Heart left ventricle (tissue), 16 donors: Measurements from ENCODE around the gene ELAVL1. TPM values are rescaled to one million over a fixed set of nuclear protein-coding genes. Genes with fewer than 3 reads are reported as not detected.

ENCODE experiments used
- ATAC-seq, 4 donors: fragments of 200-7000 bp; cut with Tn5 transposase; one replicate each; pipeline ENCODE4 v1.9.1; 2020 to 2022; ENCODE audit warnings: moderate library complexity in 4 of 4, mild to moderate bottlenecking in 3 of 4, moderate number of reproducible peaks in 1 of 4
- DNase-seq, 5 donors: peaks; one replicate each; pipeline ENCODE4 v3.0.0-alpha.2; 2020
- H3K27ac ChIP-seq, 12 donors: fragments of 200-600 bp; sonication (generic) in 4 of 12; one replicate each; pipeline versions ENCODE4 v1.5.0 to v1.8.0; 2016 to 2022; ENCODE audit warnings: mild to moderate bottlenecking in 2 of 12
- H3K27me3 ChIP-seq, 9 donors: fragments of 200-600 bp; sonication (generic) in 2 of 9; one replicate each; pipeline versions ENCODE4 v1.5.1 to v1.8.0; 2016 to 2022; ENCODE audit warnings: mild to moderate bottlenecking in 3 of 9
- H3K36me3 ChIP-seq, 9 donors: fragments of 200-600 bp; sonication (generic) in 2 of 9; one replicate each; pipeline versions ENCODE4 v1.5.0 to v1.8.0; 2018 to 2022; ENCODE audit warnings: mild to moderate bottlenecking in 2 of 9
- H3K4me1 ChIP-seq, 12 donors: fragments of 200-600 bp; sonication (generic) in 4 of 12; one replicate each; pipeline versions ENCODE4 v1.5.0 to v1.8.0; 2016 to 2022; ENCODE audit warnings: mild to moderate bottlenecking in 3 of 12
- H3K4me3 ChIP-seq, 12 donors: fragments of 200-600 bp; sonication (generic) in 4 of 12; one replicate each; pipeline versions ENCODE4 v1.5.0 to v1.8.0; 2017 to 2022; ENCODE audit warnings: mild to moderate bottlenecking in 9 of 12, moderate library complexity in 4 of 12
- H3K9me3 ChIP-seq, 12 donors: fragments of 200-600 bp; sonication (generic) in 4 of 12; one replicate each; pipeline versions ENCODE4 v1.5.0 to v1.8.0; 2016 to 2022; ENCODE audit warnings: mild to moderate bottlenecking in 1 of 12
- POLR2A ChIP-seq, 2 donors: fragments of 450-650 bp; IDR thresholded peaks; one replicate each; pipeline ENCODE4 v1.6.1; 2017; ENCODE audit warnings: antibody characterized with exemption in 2 of 2, mild to moderate bottlenecking in 2 of 2, moderate library complexity in 2 of 2
- WGBS, 4 donors: extraction: QIAGEN DNeasy Blood & Tissue Kit in 2 of 4; methylation state at CpG; one replicate each; pipeline versions ENCODE4 v1.1.5 to v1.1.7; 2013 to 2018; 5-methylcytosine and 5-hydroxymethylcytosine counted together
- intact Hi-C, 10 donors: fragments of 100-400 bp; cut with DNase I; formaldehyde crosslinking; loops; one replicate each; pipeline versions ENCODE4 v1.11.1 to v1.14.2; 2022
- polyA plus RNA-seq, 2 donors: library from polyadenylated mRNA; stranded (reverse); fragments of 200-250 nt; gene quantifications; one replicate each; pipeline ENCODE4 v1.2.3, GENCODE V29; 2013
- total RNA-seq, 9 donors: library from RNA; depleted of rRNA in 2 of 9; stranded (reverse); fragments of >200 nt in 2 of 9; fragmentation: NEBNext Ultra II Directional in 3 of 9; extraction: Animal tissue kit (Norgen Biotek cat#: 25700) in 3 of 9; gene quantifications; one replicate each; pipeline versions ENCODE4 v1.1.0 to v1.2.4, GENCODE V29; 2016 to 2023
- TF ChIP-seq, protein P1 (sequence below), 12 donors: fragments of 200-600 bp; sonication (generic) in 4 of 12; IDR thresholded peaks; one replicate each; pipeline versions ENCODE4 v1.5.0 to v1.8.0; 2018 to 2022; ENCODE audit warnings: antibody characterized with exemption in 12 of 12, mild to moderate bottlenecking in 5 of 12
- donor health status: ischemic (EF 13 %, LVEDD 7.1; RV severe dilation, severe dysfunction).
- donor health status: healthy with polysubstance abuse.
- donor health status: DM: no; HTN: yes; CAD: no.
- donor health status: DM: no; HTN: no; CAD: no.
- donor health status: ischemic (EF 25% LVEDD 6.9; RV normal size, moderate dysfunction).
- donor health status: ischemic (EF 25% LVEDD 5.7; RV mildly dilated, moderate dysfunction).
- donor health status: healthy.
- donor health status: DM: yes; HTN: yes; CAD: no.
- donor health status: ischemic (EF 35%, LVEDD 5.7; RV mildly dilated, moderate dysfunction).
- donor health status: nonischemic (EF 11% LVEDD 7.7; RV severe dilation, severe dysfunction).
- donor health status: DM: yes; HTN: yes; CAD: no.
- donor health status: PGD.
- donor health status: ischemic (EF 29% LVEDD 5.4; RV normal size, mild dysfunction).
- donor health status: nonischemic (EF 23%, LVEDD 6.1; RV moderate dilation, normal function).

Gene ELAVL1
- total and polyA plus RNA-seq, 11 donors: 9.8 to 62.0 (median 52.6) TPM

DNA sequence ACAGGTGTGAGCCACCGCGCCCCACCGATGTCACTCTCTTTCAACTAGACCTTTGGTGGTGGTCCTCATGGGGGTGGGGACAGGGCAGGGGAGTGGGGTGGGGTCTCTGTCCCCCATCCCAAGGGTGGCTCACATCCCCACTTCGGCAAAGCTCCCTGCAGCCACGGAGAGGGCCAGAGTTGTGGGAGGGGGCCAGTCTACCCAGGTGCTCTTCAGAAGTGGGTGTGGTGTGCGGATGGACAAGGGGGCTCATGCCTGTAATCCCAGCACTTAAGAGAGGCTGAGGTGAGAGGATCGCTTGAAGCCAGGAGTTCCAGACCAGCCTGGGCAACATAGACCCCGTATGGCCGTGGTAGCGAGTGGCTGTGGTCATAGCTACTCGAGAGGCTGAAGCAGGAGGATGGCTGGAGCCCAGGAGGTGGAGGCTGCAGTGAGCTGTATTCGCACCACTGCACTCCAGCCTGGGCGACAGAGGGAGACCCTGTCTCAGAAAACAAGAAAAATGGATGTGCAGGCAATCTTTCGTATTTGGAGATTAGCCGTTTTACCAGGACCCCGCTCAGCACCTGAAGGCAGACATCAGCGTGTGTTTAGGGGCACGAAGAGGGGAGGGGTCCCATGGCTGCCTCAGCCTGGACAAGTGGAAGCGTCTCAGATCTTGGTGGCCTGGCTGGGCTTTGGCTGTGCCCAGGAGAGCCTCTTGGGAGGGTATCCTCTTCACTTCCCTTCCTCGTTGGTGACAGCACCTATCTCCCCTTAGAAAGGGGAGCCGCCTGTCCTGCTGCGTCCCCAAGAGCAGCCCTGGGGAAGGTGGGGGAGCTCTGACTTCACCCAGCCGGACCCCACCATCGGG lies 90.0 kb downstream of the ELAVL1 start:
- peaks cover 16 to 51% (median 33%) of the 10 kb centered on the region in 9 donors for H3K27me3 ChIP-seq
- no peak for TF ChIP-seq POLR2A (IDR thresholded peaks at IDR 0.05)
- TF ChIP-seq, protein P1, sequence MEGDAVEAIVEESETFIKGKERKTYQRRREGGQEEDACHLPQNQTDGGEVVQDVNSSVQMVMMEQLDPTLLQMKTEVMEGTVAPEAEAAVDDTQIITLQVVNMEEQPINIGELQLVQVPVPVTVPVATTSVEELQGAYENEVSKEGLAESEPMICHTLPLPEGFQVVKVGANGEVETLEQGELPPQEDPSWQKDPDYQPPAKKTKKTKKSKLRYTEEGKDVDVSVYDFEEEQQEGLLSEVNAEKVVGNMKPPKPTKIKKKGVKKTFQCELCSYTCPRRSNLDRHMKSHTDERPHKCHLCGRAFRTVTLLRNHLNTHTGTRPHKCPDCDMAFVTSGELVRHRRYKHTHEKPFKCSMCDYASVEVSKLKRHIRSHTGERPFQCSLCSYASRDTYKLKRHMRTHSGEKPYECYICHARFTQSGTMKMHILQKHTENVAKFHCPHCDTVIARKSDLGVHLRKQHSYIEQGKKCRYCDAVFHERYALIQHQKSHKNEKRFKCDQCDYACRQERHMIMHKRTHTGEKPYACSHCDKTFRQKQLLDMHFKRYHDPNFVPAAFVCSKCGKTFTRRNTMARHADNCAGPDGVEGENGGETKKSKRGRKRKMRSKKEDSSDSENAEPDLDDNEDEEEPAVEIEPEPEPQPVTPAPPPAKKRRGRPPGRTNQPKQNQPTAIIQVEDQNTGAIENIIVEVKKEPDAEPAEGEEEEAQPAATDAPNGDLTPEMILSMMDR (IDR thresholded peaks at IDR 0.05): no peak
- 49 to 60% (median 53%) methylated on average over 11 to 24 of the region's 24 CpGs for WGBS, 4 donors
- H3K4me3 ChIP-seq: peak overlapping the region in 5 of 12 donors; percentile 33 to 56 (median 41)
- no peaks in the 10 kb centered on the region for H3K9me3 ChIP-seq
- ATAC-seq: no peak
- H3K27ac ChIP-seq: no peak overlapping the region
- H3K4me1 ChIP-seq: peaks cover 0 to 51% (median 24%) of the 10 kb centered on the region in 12 donors
- intact Hi-C loops: no loop called here
- H3K36me3 ChIP-seq: peaks cover 8 to 28% (median 24%) of the 10 kb centered on the region in 9 donors
- DNase-seq: no peak

DNA sequence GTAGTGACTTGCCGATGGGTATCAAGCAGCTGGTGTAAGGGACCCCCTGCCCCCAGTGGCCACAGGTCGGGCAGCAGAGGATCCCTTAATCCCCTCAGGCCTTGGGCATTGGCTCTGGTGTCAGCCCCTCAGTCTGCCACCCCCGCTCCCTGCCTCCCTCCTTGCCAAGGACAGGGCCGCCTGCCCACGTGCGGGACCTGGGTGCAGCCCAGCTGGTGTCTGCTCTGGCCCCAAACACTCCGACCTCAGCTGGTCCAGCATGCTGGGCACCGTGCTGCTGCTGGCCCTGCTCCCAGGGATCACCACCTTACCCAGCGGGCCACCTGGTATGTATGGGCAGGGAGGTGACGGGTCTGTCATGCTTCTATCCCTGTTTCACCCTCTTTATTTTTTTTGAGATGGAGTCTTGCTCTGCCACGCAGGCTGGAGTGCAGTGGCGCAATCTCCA lies 90.8 kb downstream of the ELAVL1 start, which contains the start of gene TGFBR3L:
Gene TGFBR3L (plus strand): TSS at position 233 of the 448 bp plus-strand sequence.
- Histone ChIP-seq H3K36me3 (peaks cover 12 to 37% (median 30%) of the 10 kb centered on the region in 9 donors), H3K27ac (no peak within 1 kb of the TSS), H3K4me3 (no peak within 1 kb of the TSS), H3K9me3 (no peaks in the 10 kb centered on the region), H3K4me1 (peaks cover 0 to 47% (median 22%) of the 10 kb centered on the region in 12 donors), H3K27me3 (peaks cover 16 to 51% (median 33%) of the 10 kb centered on the region in 9 donors)
- ATAC-seq (peak in 1 of 4 donors; percentile 17), DNase-seq (peak in 2 of 5 donors; percentile 28 to 68)
- intact Hi-C loops: no loop called here
- TF ChIP-seq, protein P1 (IDR thresholded peaks at IDR 0.05): no peak
- no peak for TF ChIP-seq POLR2A (IDR thresholded peaks at IDR 0.05)
- WGBS, 4 donors: 34 to 58% (median 47%) methylated on average over 11 to 12 of the region's 12 CpGs

DNA sequence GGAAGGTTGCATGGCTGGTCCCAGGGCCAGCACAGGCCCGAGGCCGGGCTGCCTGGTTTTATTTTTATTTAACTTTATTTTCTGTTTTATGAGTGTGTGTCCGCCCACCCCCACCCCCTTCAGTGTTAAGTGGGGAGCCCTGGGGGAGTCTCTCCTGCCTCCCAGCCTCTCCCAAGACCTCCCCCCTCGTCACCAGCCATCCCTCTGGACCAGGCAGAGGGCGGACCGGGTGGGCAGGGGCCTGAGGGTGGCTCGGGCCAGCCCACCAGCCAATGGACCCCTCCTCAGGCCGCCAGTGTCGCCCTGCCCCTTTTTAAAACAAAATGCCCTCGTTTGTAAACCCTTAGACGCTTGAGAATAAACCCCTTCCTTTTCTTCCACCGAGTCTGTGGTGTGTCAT lies 91.3 kb downstream of the ELAVL1 start:
- intact Hi-C loops: no loop called here
- H3K4me1 ChIP-seq: peaks cover 0 to 46% (median 20%) of the 10 kb centered on the region in 12 donors
- no peak overlapping the region for H3K4me3 ChIP-seq
- H3K9me3 ChIP-seq: no peaks in the 10 kb centered on the region
- ATAC-seq: no peak
- WGBS, 4 donors: 60 to 75% (median 65%) methylated on average over 12 of the region's 12 CpGs
- peaks cover 16 to 47% (median 33%) of the 10 kb centered on the region in 9 donors for H3K27me3 ChIP-seq
- no peak for TF ChIP-seq POLR2A (IDR thresholded peaks at IDR 0.05)
- TF ChIP-seq, protein P1 (IDR thresholded peaks at IDR 0.05): no peak
- peaks cover 12 to 42% (median 32%) of the 10 kb centered on the region in 9 donors for H3K36me3 ChIP-seq
- no peak overlapping the region for H3K27ac ChIP-seq
- DNase-seq: peak in 1 of 5 donors; percentile 24

DNA sequence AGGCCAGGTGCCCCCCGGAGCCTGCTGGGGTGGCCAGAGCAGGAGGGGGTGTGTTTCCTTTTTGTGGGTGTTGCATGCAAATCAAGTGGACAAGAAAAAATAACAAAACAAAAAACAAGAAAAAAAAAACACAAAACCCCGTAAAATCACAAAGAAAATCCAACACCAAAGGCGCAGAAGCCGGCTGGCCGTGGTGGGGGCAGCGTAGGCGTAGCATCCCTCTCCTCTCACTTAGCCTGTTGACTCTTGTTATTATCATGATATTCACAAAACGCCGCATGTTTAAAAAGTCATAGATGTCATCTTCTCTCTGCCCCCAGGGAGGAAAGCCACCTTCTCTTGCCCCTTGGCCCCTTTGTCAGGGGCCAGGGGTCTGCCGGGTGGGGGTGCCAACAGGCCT lies 91.8 kb downstream of the ELAVL1 start:
- H3K4me3 ChIP-seq: no peak overlapping the region
- no peak for TF ChIP-seq POLR2A (IDR thresholded peaks at IDR 0.05)
- TF ChIP-seq, protein P1 (IDR thresholded peaks at IDR 0.05): no peak
- H3K27ac ChIP-seq: no peak overlapping the region
- DNase-seq (no peak), ATAC-seq (no peak)
- WGBS, 4 donors: 85 to 90% (median 85%) methylated on average over 10 of the region's 10 CpGs
- intact Hi-C loops: no loop called here
- no peaks in the 10 kb centered on the region for H3K9me3 ChIP-seq
- peaks cover 0 to 46% (median 20%) of the 10 kb centered on the region in 12 donors for H3K4me1 ChIP-seq
- H3K36me3 ChIP-seq: peaks cover 12 to 44% (median 32%) of the 10 kb centered on the region in 9 donors
- peaks cover 16 to 43% (median 33%) of the 10 kb centered on the region in 9 donors for H3K27me3 ChIP-seq
